Fibroblast of mammary gland (primary cell): ENCODE data around the gene ZNF502.

ENCODE experiments used
- DNase-seq: peaks from one replicate; pipeline ENCODE4 v3.0.0-alpha.2; 2010; ENCODE audit warnings: low read depth
- H3K4me3 ChIP-seq: 2 replicates; pipeline ENCODE4 v1.5.1; 2011; ENCODE audit warnings: low read depth, mild to moderate bottlenecking, low read length, moderate library complexity; ENCODE audit not compliant: control insufficient read depth
- CTCF ChIP-seq: conservative IDR thresholded peaks from 2 replicates; pipeline ENCODE4 v1.5.1; 2011; ENCODE audit warnings: low read depth, low read length, inconsistent platforms; ENCODE audit not compliant: control insufficient read depth, insufficient read depth

Gene ZNF502

GRCh38 chr3:44764248-44764647 lies 51.8 kb downstream of the ZNF502 start:
- no peak overlapping the region for H3K4me3 ChIP-seq
- TF ChIP-seq CTCF, result no peak
- DNase-seq, result no peak

GRCh38 chr3:44771424-44772098 lies 59.1 kb downstream of the ZNF502 start:
- H3K4me3 ChIP-seq, result no peak overlapping the region
- no peak for DNase-seq
- no peak for TF ChIP-seq CTCF

- no peak overlapping the region for H3K4me3 ChIP-seq
- no peak for DNase-seq
- no peak for TF ChIP-seq CTCF
Observed at GRCh38 chr3:44772099-44772442, 59.6 kb downstream of the ZNF502 start.
